ENCODE measurements around the gene LASP1NB.
"Not testable (repeated sequence)": the region's sequence is repeated elsewhere in the genome, so short reads cannot be mapped to it uniquely, and the experiment has no call there.

The LASP1NB gene

GRCh38 chr17:38926293-38927070 lies 1.1 kb downstream of the LASP1NB start:
- Histone ChIP-seq H3K9me3 (no peaks in the 10 kb centered on the region), H3K27me3 (replicated peaks in 1 of 7) (no peaks in the 10 kb centered on the region), H3K36me3 (peaks cover 0 to under 1% (median 0%) of the 10 kb centered on the region in 6 donors), H3K4me3 (no peak overlapping the region), H3K4me1 (peaks cover 10 to 60% (median 34%) of the 10 kb centered on the region in 6 donors), H3K27ac (peak overlapping the region in 7 of 8 donors; percentile 14 to 77 (median 59))
- TF ChIP-seq POLR2AphosphoS5 (IDR thresholded peaks at IDR 0.05), result no peak
- no peak for TF ChIP-seq CTCF (IDR thresholded peaks at IDR 0.05 in 8 of 11, conservative IDR thresholded peaks at IDR 0.05 in 3 of 11)
- TF ChIP-seq POLR2A (IDR thresholded peaks at IDR 0.05), result no peak
- 43 to 67% (median 47%) methylated on average over 2 of the region's 2 CpGs for WGBS, 5 donors
- intact Hi-C loops (cut with DNase I; ENCODE audit: low total_unique reads), result no loop called here
- DNase-seq, result peak; percentile 33

GRCh38 chr17:38930782-38931181 lies 5.4 kb downstream of the LASP1NB start:
- H3K27ac ChIP-seq; H3K36me3 ChIP-seq; intact Hi-C loops (cut with DNase I; ENCODE audit: low total_unique reads); H3K9me3 ChIP-seq; H3K4me3 ChIP-seq; H3K27me3 ChIP-seq (replicated peaks in 1 of 7): not testable (repeated sequence)
- WGBS, 5 donors, result 92 to 100% (median 94%) methylated on average over 1 to 35 of the region's 36 CpGs; no CpG with 5 or more reads in 1 of the 5 donors
- DNase-seq, result peak; percentile 10
- peaks cover 0 to 17% (median 8%) of the 10 kb centered on the region in 6 donors for H3K4me1 ChIP-seq

GRCh38 chr17:38933962-38934361 lies 8.5 kb downstream of the LASP1NB start:
- DNase-seq, result peak; percentile 31
- H3K27ac ChIP-seq; H3K9me3 ChIP-seq; H3K27me3 ChIP-seq (replicated peaks in 1 of 7); H3K4me3 ChIP-seq; intact Hi-C loops (cut with DNase I; ENCODE audit: low total_unique reads); H3K4me1 ChIP-seq; H3K36me3 ChIP-seq: not testable (repeated sequence)
- 83 to 91% (median 88%) methylated on average over 9 of the region's 9 CpGs for WGBS, 5 donors

- Histone ChIP-seq H3K27me3 (replicated peaks in 1 of 7) (peaks cover 0 to 8% (median 0%) of the 10 kb centered on the region in 7 donors), H3K9me3 (no peaks in the 10 kb centered on the region), H3K27ac (no peak overlapping the region), H3K4me3 (no peak overlapping the region), H3K4me1 (peaks cover 0 to 15% (median 0%) of the 10 kb centered on the region in 6 donors), H3K36me3 (no peaks in the 10 kb centered on the region)
- DNase-seq, result no peak
- intact Hi-C loops (cut with DNase I; ENCODE audit: low total_unique reads), result no loop called here
- TF ChIP-seq POLR2A (IDR thresholded peaks at IDR 0.05), result no peak
- TF ChIP-seq POLR2AphosphoS5 (IDR thresholded peaks at IDR 0.05), result no peak
- TF ChIP-seq CTCF (IDR thresholded peaks at IDR 0.05 in 8 of 11, conservative IDR thresholded peaks at IDR 0.05 in 3 of 11), result no peak
These were observed 14.6 kb downstream of the LASP1NB start for GRCh38 chr17:38939987-38940386.

- WGBS, 5 donors, result 82 to 100% (median 93%) methylated on average over 1 of the region's 1 CpG
- peaks cover 0 to 15% (median 0%) of the 10 kb centered on the region in 6 donors for H3K4me1 ChIP-seq
- TF ChIP-seq POLR2A (IDR thresholded peaks at IDR 0.05) (no peak), POLR2AphosphoS5 (IDR thresholded peaks at IDR 0.05) (no peak), CTCF (IDR thresholded peaks at IDR 0.05 in 8 of 11, conservative IDR thresholded peaks at IDR 0.05 in 3 of 11) (no peak)
These were observed 15.0 kb downstream of the LASP1NB start for GRCh38 chr17:38940404-38940803.

More at GRCh38 chr17:38940404-38940803, 15.0 kb downstream of the LASP1NB start:
- DNase-seq, result no peak
- intact Hi-C loops (cut with DNase I; ENCODE audit: low total_unique reads), result no loop called here
- Histone ChIP-seq H3K27ac (no peak overlapping the region), H3K4me3 (no peak overlapping the region), H3K27me3 (replicated peaks in 1 of 7) (peaks cover 0 to 8% (median 0%) of the 10 kb centered on the region in 7 donors), H3K36me3 (no peaks in the 10 kb centered on the region), H3K9me3 (no peaks in the 10 kb centered on the region)
